Urinary bladder (tissue), 4 donors: ENCODE data around the gene DVL1. TPM values are rescaled to one million over a fixed set of nuclear protein-coding genes. Genes with fewer than 3 reads are reported as not detected.

Experiments
- DNase-seq: peaks from one replicate; pipeline ENCODE4 v3.0.0-alpha.2; 2015; ENCODE audit errors: extremely low spot score
- H3K27ac ChIP-seq: one replicate; pipeline ENCODE4 v1.5.1; 2013; ENCODE audit warnings: low read depth, mild to moderate bottlenecking, moderate library complexity
- H3K36me3 ChIP-seq: one replicate; pipeline ENCODE4 v1.6.1; 2013; ENCODE audit warnings: mild to moderate bottlenecking, moderate library complexity; ENCODE audit not compliant: insufficient read depth
- H3K4me1 ChIP-seq: one replicate; pipeline ENCODE4 v1.6.1; 2013; ENCODE audit warnings: mild to moderate bottlenecking, moderate library complexity; ENCODE audit not compliant: insufficient read depth
- H3K4me3 ChIP-seq: one replicate; pipeline ENCODE4 v1.5.1; 2013; ENCODE audit warnings: low read depth, low read length
- WGBS: extraction: QIAGEN DNeasy Blood & Tissue Kit; methylation state at CpG from one replicate; pipeline ENCODE4 v1.1.7; 2013; 5-methylcytosine and 5-hydroxymethylcytosine counted together
- polyA plus RNA-seq: library from polyadenylated mRNA; stranded (reverse); fragments of 200-250 nt; gene quantifications from one replicate; pipeline ENCODE4 v1.2.3, GENCODE V29; 2013
- total RNA-seq: library from RNA; depleted of rRNA; stranded (reverse); fragments of >200 nt; gene quantifications from one replicate; pipeline ENCODE4 v1.2.3, GENCODE V29; 2014
- donor health status: healthy with polysubstance abuse.
- donor health status: healthy.

DVL1 gene
- total and polyA plus RNA-seq, 2 donors = 26.4 to 69.0 TPM

DNA sequence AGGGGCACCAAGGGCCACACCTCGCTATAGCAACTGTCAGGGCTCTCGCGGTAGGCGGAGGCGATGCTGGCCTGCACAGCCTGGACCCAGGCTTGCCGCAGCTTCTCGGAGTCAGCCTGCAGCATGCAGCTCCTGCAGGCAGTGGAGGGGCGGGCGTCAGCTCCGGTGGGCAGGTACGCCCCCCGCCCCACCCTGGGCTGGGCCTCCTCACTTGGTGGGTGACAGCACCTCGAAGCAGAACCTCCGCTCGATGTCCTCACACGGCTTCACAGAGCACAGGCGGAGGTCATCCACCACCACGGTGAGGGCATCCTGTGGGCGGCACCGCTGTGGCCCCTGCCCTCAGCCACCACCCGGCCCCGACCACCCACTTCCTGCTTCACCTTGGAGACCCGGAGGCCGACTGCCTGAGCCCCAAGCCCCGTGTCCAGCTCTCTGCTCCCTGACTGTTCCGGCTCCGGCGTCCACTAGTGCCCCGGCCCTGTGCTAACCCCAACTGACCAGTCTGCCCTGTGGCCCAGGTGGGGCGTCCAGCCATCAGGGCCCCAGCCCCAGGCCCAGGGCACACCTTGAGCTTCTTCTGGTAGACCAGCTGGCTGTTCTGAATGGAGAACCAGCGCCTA, 51.3 kb downstream of the DVL1 start:
- no peaks in the 10 kb centered on the region for H3K36me3 ChIP-seq
- WGBS = 91% methylated on average over 31 of the region's 31 CpGs
- no peak for DNase-seq
- no peak overlapping the region for H3K27ac ChIP-seq
- H3K4me3 ChIP-seq = no peak overlapping the region
- no peaks in the 10 kb centered on the region for H3K4me1 ChIP-seq

DNA sequence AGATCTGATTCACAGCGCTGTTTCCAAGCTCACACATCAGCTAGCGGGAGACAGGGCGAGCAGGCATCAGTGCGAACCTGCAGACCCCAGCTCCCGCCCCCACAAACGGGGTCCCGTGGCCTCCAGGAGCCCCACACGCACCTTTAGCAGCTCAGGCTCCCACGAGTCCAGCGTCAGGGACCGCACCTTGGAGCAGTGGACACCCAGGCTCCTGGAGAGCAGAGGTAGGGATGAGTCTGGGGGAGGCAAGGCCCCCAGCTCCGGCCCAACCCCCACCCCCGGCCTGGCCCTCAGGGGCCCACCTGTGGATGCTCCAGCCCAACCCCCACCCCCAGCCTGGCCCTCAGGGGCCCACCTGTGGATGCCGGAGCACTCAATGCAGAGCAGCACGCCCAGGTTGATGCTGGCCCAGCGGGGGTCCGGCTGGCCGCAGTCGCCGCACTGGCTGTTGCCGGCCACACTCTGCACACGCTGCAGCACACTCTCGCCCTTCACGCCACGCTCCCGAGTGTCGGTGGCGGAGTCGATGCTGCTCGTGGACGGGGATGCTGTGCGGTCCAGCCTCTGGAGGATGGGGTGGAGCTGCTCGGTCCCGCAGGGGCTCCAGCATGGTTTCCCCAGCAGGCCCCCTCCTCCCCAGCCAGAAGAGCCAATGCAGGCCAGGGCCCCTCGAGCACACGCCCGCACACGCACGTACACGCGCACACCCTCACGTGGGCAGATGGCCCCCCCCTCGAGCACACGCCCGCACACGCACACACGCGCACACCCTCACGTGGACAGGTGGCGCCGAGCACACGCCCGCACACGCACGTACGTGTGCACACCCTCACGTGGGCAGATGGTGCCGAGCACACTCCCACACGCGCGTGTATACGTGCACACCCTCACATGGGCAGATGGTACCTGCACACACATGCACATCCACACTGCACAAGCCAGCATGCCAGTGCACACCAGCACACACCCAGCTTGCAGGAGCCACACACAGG, 52.9 kb downstream of the DVL1 start:
- Histone ChIP-seq H3K27ac (no peak overlapping the region), H3K4me1 (no peaks in the 10 kb centered on the region), H3K36me3 (no peaks in the 10 kb centered on the region), H3K4me3 (no peak overlapping the region)
- 90% methylated on average over 62 of the region's 62 CpGs for WGBS
- DNase-seq = no peak

DNA sequence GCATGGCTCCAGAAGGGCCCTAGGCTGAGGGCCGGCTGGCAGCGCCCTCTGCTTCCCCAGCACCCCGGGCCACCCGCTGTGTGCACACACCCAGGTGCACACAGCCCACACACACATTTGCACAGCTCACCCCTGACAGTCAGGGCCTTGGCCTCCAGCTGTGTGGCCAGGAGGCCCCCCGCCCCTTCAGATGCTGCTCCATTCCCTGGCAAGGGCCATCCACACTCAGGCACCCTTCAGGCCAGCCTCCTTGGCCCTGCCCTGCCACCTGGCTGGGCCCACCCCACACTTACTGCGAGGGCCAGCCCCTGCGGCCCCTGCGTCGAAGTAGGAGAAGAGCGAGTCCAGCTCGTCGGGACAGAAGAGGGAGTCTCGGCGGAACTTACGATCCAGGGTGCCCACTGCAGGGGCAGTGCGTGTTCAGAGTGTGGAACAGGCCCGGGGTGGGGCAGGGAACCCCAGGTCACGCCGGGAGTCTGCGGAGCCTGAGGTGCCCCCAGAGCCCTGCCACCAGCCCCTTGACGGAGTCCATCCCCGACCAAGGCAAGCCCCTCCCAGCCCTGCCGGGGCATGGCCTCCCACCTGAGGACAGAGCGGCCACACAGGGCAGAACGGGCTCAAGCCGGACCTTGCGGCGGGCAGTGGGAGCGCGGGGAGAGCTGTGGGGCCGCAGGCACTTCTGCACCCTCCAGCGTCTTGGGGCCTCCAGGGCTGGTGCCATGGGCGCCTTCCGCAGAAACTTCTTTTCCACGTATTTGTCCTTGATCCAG, 53.9 kb downstream of the DVL1 start:
- Histone ChIP-seq H3K4me1 (no peaks in the 10 kb centered on the region), H3K4me3 (no peak overlapping the region), H3K27ac (no peak overlapping the region), H3K36me3 (no peaks in the 10 kb centered on the region)
- 95% methylated on average over 35 of the region's 35 CpGs for WGBS
- no peak for DNase-seq

DNA sequence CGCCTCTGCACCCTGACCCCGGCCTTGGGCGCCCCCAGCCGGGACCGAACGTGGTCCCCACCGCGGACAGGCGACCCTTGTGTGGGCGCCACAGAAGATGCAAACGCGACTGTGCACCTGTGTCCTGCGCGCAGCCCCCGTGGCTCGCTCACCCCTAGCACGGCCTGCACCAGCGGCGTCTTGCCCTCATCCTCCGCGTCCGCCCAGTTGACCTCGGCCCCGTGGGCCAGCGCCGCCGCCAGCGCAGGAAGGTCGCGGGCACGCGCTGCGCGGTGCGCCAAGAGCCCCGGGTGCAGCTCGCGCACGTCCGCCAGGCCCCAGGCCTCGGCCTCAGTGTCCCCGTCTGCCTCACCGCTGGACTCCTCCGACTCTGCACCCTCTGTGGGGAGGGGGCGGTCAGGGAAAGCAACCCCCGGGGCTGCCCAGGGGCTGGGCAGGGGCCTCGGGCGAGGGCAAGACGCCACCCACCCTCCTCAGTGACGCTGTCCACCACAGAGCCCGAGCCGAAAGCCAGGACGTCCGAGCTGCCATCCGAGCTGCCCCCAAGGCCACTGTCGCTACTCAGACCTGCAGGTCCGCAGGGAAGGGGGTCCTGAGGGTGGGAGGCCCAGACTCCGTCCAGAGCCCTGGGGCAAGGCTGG, 54.8 kb downstream of the DVL1 start:
- H3K4me1 ChIP-seq = no peaks in the 10 kb centered on the region
- DNase-seq = no peak
- no peak overlapping the region for H3K27ac ChIP-seq
- H3K4me3 ChIP-seq = no peak overlapping the region
- 87% methylated on average over 58 of the region's 58 CpGs for WGBS
- H3K36me3 ChIP-seq = no peaks in the 10 kb centered on the region

DNA sequence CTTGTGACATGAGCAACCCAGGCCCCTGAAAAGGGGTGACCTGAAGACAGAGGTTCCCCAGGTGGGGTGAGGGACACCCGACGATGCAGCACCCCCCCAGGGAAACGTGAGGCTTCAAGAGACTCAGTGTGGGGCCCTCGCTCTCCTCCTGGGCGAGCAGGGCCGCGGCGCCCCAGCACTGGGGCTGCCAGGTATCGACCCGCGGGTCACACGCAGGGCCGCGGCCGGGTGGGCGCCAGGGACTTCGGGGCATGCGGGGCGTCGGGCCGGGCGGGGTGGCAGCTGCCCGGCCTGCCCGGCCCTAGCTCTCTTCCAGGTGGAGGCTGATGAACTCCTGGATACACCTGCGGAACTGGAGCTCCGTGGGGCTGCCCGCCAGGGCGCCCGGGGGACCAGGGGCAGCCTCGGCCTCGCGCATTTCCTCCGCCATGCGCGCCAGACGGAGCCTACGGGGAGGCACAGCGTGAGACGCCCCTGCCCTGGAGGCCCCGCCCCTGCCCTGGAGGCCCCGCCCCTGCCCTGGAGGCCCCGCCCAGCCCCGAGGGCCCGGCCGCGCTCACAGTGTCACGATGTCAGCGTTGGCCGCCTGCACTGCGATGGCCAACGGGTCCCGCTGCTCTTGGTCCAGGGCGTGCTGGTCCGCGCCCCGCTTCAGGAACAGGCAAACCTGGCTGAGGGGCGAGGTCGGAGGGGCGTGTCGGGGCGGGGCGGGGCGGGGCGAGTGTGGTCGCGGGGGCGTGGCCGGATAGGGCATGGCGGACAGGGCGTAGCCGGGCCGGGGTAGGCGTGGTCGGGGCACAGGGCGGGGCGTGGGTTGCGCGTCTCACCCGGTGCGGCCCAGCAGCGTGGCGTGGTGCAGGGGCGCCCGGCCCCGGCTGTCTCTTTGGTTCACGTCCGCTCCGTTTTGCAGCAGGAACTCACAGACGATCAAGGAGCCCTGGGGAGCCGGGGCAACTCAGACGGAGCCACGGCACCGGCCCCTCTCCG, 55.7 kb downstream of the DVL1 start:
- Histone ChIP-seq H3K4me1 (no peaks in the 10 kb centered on the region), H3K27ac (no peak overlapping the region), H3K4me3 (no peak overlapping the region), H3K36me3 (no peaks in the 10 kb centered on the region)
- WGBS = 81% methylated on average over 94 of the region's 94 CpGs
- DNase-seq = no peak

DNA sequence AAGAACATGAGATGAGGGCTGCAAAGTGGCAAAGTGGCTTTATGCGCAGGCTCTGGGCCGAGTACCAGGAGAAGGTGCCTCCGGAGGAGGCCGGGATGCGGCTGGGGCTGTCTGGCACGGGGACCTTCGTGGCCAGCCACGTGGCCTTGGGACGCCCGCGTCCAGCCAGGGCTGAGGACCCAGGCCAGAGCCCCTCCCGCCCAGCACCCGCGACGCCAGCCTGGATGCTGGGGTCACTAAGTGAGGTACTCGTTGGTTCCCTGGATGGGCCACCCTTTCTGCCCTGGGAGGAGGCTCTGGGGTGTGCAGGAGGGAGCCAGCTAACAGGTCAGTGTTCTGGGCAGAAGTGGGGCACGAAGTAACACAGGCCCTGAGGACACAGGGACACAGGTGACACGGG, 56.4 kb downstream of the DVL1 start:
- WGBS = 91% methylated on average over 18 of the region's 18 CpGs
- Histone ChIP-seq H3K36me3 (no peaks in the 10 kb centered on the region), H3K4me1 (no peaks in the 10 kb centered on the region), H3K27ac (no peak overlapping the region), H3K4me3 (no peak overlapping the region)
- DNase-seq = no peak

DNA sequence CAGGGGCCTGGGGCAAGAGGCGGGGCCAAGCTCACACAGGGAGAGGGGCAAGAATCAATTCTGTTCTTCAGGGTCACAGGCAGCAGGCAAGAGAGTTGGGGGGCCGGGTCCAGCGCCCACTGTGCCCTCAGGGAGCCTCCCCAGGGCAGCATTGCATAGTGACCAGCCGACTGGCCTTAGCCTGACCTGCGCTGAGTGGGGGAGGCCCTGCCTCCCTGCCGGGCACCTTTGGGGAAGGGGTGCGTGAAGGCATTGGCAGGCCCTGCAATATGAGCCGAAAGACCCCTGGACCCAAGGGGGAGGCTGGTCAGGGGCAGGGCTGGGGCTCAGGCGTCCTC, 56.8 kb downstream of the DVL1 start:
- Histone ChIP-seq H3K36me3 (no peaks in the 10 kb centered on the region), H3K4me1 (no peaks in the 10 kb centered on the region), H3K27ac (no peak overlapping the region), H3K4me3 (no peak overlapping the region)
- 85% methylated on average over 9 of the region's 9 CpGs for WGBS
- no peak for DNase-seq

DNA sequence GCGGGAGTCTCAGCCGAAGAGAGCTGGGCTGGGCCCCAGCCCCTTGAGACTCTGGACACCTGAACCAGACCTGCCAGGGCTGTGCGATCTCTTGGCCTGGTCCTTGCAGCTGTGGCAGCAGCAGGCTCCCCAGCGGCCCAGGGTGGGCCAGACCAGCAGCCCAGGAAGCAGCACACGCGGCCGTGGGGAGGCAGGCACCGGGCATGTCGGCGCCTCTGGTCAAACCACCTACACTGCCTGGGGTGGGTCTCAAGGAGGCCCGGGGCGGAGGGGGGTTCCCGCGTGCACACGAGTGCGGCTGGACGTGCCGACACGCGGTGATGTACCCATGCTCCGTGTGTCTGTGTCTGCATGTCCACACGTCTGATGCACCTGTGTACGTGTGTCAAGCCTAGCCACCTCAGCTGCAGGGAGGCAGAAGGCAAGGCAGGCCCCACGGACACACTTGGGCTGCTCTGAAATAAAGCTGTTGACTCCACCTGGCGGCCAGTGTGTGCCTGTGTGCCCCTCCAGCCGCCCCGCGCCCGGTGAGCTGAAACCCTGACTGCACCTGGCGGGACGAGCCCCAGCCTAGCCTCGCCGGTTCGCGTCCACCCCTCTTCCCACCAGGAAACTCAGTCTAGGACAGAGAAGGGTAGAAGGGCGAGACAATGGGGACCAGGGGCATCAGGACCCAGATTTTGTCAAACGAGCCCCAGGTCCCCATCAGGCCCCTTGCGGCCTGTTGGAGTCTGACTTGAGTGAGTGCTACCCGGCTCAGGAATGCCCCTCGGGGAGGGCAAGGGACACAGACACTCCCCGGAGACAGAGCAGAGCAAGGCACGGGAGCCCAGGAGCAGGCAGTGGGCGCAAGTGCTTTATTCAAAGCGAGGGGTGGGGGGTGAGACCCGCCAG, 57.4 kb downstream of the DVL1 start:
- Histone ChIP-seq H3K4me1 (no peaks in the 10 kb centered on the region), H3K36me3 (no peaks in the 10 kb centered on the region), H3K27ac (no peak overlapping the region), H3K4me3 (no peak overlapping the region)
- no peak for DNase-seq
- 43% methylated on average over 45 of the region's 45 CpGs for WGBS

DNA sequence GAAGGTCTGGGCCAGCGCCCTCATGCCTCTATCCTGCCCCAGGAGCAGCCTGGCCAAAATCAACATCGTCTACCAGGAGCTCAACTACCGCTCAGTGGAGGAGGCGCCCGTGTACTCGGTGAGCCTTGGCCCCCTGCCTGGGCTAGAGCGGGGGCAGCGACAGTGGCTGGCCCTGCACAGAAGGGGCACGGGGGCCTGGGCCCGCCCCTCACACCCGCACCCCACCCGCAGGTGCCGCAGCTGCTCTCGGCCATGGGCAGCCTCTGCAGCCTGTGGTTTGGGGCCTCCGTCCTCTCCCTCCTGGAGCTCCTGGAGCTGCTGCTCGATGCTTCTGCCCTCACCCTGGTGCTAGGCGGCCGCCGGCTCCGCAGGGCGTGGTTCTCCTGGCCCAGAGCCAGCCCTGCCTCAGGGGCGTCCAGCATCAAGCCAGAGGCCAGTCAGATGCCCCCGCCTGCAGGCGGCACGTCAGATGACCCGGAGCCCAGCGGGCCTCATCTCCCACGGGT, 58.1 kb downstream of the DVL1 start:
- Histone ChIP-seq H3K27ac (no peak overlapping the region), H3K4me3 (no peak overlapping the region), H3K4me1 (no peaks in the 10 kb centered on the region), H3K36me3 (no peaks in the 10 kb centered on the region)
- no peak for DNase-seq
- WGBS = 36% methylated on average over 28 of the region's 28 CpGs

DNA sequence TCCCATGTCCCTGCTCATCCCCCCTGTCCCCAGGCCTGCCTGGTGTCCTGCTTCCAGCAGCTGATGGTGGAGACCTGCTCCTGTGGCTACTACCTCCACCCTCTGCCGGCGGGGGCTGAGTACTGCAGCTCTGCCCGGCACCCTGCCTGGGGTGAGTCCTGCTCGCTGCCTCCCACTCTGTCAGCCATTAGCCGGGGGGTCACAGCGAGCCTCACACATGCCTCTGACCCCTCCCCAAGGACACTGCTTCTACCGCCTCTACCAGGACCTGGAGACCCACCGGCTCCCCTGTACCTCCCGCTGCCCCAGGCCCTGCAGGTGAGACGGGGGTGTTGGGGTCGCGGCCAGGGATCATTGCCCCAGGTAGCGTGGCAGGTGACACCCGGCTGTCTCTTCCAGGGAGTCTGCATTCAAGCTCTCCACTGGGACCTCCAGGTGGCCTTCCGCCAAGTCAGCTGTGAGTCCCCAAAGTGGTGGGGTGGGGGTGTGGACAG, 58.9 kb downstream of the DVL1 start:
- Histone ChIP-seq H3K4me3 (no peak overlapping the region), H3K4me1 (no peaks in the 10 kb centered on the region), H3K36me3 (no peaks in the 10 kb centered on the region), H3K27ac (no peak overlapping the region)
- DNase-seq = no peak
- 55% methylated on average over 15 of the region's 15 CpGs for WGBS

DNA sequence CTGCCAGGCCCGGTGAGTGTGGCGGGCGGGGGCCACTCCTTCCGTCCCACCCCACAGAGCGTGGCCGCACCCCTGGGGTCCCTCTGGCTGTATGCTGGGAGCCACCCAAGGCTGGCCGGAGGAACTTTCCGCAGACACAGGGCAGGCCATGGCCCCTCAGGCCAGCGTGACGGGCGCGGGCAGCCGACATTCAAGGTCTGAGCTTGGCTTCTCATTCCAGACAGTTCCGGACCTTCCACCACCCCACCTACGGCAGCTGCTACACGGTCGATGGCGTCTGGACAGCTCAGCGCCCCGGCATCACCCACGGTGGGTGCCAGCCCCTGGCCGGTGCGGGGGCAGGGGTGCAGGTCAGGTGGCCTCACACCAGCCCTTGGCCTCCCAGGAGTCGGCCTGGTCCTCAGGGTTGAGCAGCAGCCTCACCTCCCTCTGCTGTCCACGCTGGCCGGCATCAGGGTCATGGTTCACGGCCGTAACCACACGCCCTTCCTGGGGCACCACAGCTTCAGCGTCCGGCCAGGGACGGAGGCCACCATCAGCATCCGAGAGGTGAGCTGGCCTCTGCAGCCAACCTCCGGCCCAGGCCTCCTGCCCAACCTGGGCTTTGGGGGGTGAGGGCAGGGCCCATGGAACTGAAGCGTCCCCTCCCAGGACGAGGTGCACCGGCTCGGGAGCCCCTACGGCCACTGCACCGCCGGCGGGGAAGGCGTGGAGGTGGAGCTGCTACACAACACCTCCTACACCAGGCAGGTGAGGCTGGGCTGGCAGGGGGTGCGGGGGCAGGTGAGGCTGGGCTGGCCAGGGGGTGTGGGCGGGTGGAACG, 61.7 kb downstream of the DVL1 start:
- WGBS = 82% methylated on average over 46 of the region's 46 CpGs
- Histone ChIP-seq H3K36me3 (no peaks in the 10 kb centered on the region), H3K4me3 (no peak overlapping the region), H3K27ac (no peak overlapping the region), H3K4me1 (no peaks in the 10 kb centered on the region)
- no peak for DNase-seq
